ENCODE results near the gene CHERP.
A peak's percentile ranks its signal among the peaks of the same experiment; 100 is the strongest.
"Not testable (repeated sequence)": the region's sequence is repeated elsewhere in the genome, so short reads cannot be mapped to it uniquely, and the experiment has no call there.

CHERP gene

GRCh38 chr19:16518061-16518460, 24.2 kb downstream of the CHERP start:
- no peak for DNase-seq

- DNase-seq: no peak
Measured at GRCh38 chr19:16516923-16517610, 25.2 kb downstream of the CHERP start.

GRCh38 chr19:16516381-16516780, 25.9 kb downstream of the CHERP start:
- no peak for DNase-seq

- DNase-seq: no peak
Measured at GRCh38 chr19:16514383-16515019, 27.7 kb downstream of the CHERP start.

- DNase-seq: not testable (repeated sequence)
Measured at GRCh38 chr19:16512611-16513010, 29.6 kb downstream of the CHERP start.

- no peak for DNase-seq
Measured at GRCh38 chr19:16509141-16510061, 32.8 kb downstream of the CHERP start.

GRCh38 chr19:16508546-16508945, 33.7 kb downstream of the CHERP start:
- DNase-seq: no peak

GRCh38 chr19:16506961-16507360, 35.3 kb downstream of the CHERP start:
- no peak for DNase-seq

- not testable (repeated sequence) for DNase-seq
Measured at GRCh38 chr19:16506161-16506560, 36.1 kb downstream of the CHERP start.

- DNase-seq: no peak
Measured at GRCh38 chr19:16504271-16504670, 38.0 kb downstream of the CHERP start.

- DNase-seq: no peak
Measured at GRCh38 chr19:16497837-16498236, 44.4 kb downstream of the CHERP start.

- no peak for DNase-seq
Measured at GRCh38 chr19:16497042-16497441, 45.2 kb downstream of the CHERP start.

- DNase-seq: no peak
Measured at GRCh38 chr19:16496613-16496983, 45.6 kb downstream of the CHERP start.

- DNase-seq: peak; percentile 94
Measured at GRCh38 chr19:16495982-16496612, 46.1 kb downstream of the CHERP start, which contains the start of the genes C19orf44 and CALR3. TSS of gene C19orf44 (plus strand) at chr19:16496394. CDS start at chr19:16500793, 4,399 bp downstream. TSS of gene CALR3 (minus strand) at chr19:16496167. CDS start at chr19:16496129, 38 bp downstream.

GRCh38 chr19:16486476-16486875, 55.8 kb downstream of the CHERP start:
- DNase-seq: not testable (repeated sequence)

GRCh38 chr19:16482745-16483144, 59.5 kb downstream of the CHERP start:
- no peak for DNase-seq

- no peak for DNase-seq
Measured at GRCh38 chr19:16477311-16477710, 64.9 kb downstream of the CHERP start.

GRCh38 chr19:16476401-16476800, 65.8 kb downstream of the CHERP start:
- DNase-seq: no peak

- no peak for DNase-seq
Measured at GRCh38 chr19:16473875-16474392, 68.3 kb downstream of the CHERP start.

GRCh38 chr19:16472992-16473391, 69.2 kb downstream of the CHERP start:
- DNase-seq: no peak

- DNase-seq: not testable (repeated sequence)
Measured at GRCh38 chr19:16472559-16472899, 69.7 kb downstream of the CHERP start.

GRCh38 chr19:16470911-16471811, 71.1 kb downstream of the CHERP start:
- no peak for DNase-seq

Measured in NCI-H1694 (cell line).